Breast epithelium (tissue), 4 donors: ENCODE data around the gene GAS7. TPM values are rescaled to one million over a fixed set of nuclear protein-coding genes. Genes with fewer than 3 reads are reported as not detected.

Experiments
- DNase-seq, 2 donors: peaks; one replicate each; pipeline ENCODE4 v3.0.0-alpha.2; 2019; ENCODE audit warnings: low spot score in 2 of 2
- H3K27ac ChIP-seq, 2 donors: fragments of 200-600 bp; sonication (generic) in 1 of 2; one replicate each; pipeline ENCODE4 v1.5.1; 2016 to 2019; ENCODE audit warnings: mild to moderate bottlenecking in 1 of 2
- H3K27me3 ChIP-seq, 2 donors: fragments of 200-600 bp; sonication (generic) in 1 of 2; one replicate each; pipeline versions ENCODE4 v1.5.1 to v1.6.0; 2017 to 2019; ENCODE audit warnings: control low read depth in 1 of 2, mild to moderate bottlenecking in 1 of 2
- H3K36me3 ChIP-seq: fragments of 200-600 bp; one replicate; pipeline ENCODE4 v1.5.1; 2019
- H3K4me1 ChIP-seq, 2 donors: fragments of 200-600 bp; sonication (generic); one replicate each; pipeline ENCODE4 v1.5.1; 2016 to 2019; ENCODE audit warnings: control low read depth in 1 of 2
- H3K4me3 ChIP-seq, 3 donors: fragments of 200-600 bp; sonication (generic); 1 replicate in 2 of 3; 2 replicates in 1 of 3; pipeline ENCODE4 v1.5.1; 2016 to 2019; ENCODE audit warnings: mild to moderate bottlenecking in 3 of 3, moderate library complexity in 2 of 3
- H3K9me3 ChIP-seq, 2 donors: fragments of 200-600 bp; sonication (generic) in 1 of 2; one replicate each; pipeline ENCODE4 v1.5.1; 2016 to 2019; ENCODE audit warnings: control low read depth in 1 of 2
- POLR2A ChIP-seq: fragments of 450-650 bp; IDR thresholded peaks from one replicate; pipeline ENCODE4 v1.6.1; 2016; ENCODE audit warnings: antibody characterized with exemption, mild to moderate bottlenecking, moderate library complexity
- POLR2AphosphoS5 ChIP-seq, 3 donors: sonication (generic); formaldehyde crosslinking; IDR thresholded peaks; one replicate each; pipeline ENCODE4 v1.6.1; 2017; ENCODE audit warnings: antibody characterized with exemption in 3 of 3
- intact Hi-C: fragments of 100-400 bp; cut with DNase I; formaldehyde crosslinking; loops from one replicate; pipeline ENCODE4 v1.15.1; 2023; ENCODE audit warnings: low total_unique reads
- total RNA-seq, 3 donors: library from RNA; depleted of rRNA; stranded (reverse); fragments of >200 nt; gene quantifications; one replicate each; pipeline ENCODE4 v1.1.0, GENCODE V29; 2016
- TF ChIP-seq, protein P1 (sequence below), 3 donors: fragments of 450-650 bp; IDR thresholded peaks; one replicate each; pipeline ENCODE4 v1.5.1; 2016 to 2017; ENCODE audit warnings: antibody characterized with exemption in 3 of 3, mild to moderate bottlenecking in 3 of 3, moderate library complexity in 3 of 3

GAS7 gene
- total RNA-seq, 3 donors from 2014 or later, result 21.8 to 62.2 (median 33.4) TPM

DNA sequence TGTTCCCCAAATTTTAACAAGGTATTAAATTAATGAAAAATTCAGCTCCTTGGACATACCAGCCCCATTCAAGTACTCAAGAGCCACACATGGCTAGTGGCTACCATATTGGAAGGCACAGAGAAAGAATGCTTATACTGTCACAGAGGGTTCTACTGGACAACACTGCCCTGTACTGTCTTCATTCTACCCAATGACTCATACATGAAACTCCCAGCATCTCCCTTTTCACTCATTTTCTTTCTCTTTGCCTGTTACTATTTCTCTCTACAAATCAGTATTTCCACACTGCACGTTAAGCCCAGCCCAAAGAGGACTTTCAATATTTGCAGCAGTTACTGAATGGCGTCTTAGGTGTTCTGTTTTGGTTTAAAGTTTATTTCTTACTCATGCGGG, 221.2 kb downstream of the GAS7 start:
- Histone ChIP-seq H3K27me3 (no peaks in the 10 kb centered on the region), H3K4me1 (no peaks in the 10 kb centered on the region), H3K4me3 (no peak overlapping the region), H3K9me3 (no peaks in the 10 kb centered on the region), H3K27ac (peak overlapping the region in 1 of 2 donors; percentile 19), H3K36me3 (no peaks in the 10 kb centered on the region)
- no peak for DNase-seq
- intact Hi-C loops, result no loop called here
- TF ChIP-seq, protein P1, sequence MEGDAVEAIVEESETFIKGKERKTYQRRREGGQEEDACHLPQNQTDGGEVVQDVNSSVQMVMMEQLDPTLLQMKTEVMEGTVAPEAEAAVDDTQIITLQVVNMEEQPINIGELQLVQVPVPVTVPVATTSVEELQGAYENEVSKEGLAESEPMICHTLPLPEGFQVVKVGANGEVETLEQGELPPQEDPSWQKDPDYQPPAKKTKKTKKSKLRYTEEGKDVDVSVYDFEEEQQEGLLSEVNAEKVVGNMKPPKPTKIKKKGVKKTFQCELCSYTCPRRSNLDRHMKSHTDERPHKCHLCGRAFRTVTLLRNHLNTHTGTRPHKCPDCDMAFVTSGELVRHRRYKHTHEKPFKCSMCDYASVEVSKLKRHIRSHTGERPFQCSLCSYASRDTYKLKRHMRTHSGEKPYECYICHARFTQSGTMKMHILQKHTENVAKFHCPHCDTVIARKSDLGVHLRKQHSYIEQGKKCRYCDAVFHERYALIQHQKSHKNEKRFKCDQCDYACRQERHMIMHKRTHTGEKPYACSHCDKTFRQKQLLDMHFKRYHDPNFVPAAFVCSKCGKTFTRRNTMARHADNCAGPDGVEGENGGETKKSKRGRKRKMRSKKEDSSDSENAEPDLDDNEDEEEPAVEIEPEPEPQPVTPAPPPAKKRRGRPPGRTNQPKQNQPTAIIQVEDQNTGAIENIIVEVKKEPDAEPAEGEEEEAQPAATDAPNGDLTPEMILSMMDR (IDR thresholded peaks at IDR 0.05), result no peak
- TF ChIP-seq POLR2A (no peak), POLR2AphosphoS5 (IDR thresholded peaks at IDR 0.05) (no peak)

DNA sequence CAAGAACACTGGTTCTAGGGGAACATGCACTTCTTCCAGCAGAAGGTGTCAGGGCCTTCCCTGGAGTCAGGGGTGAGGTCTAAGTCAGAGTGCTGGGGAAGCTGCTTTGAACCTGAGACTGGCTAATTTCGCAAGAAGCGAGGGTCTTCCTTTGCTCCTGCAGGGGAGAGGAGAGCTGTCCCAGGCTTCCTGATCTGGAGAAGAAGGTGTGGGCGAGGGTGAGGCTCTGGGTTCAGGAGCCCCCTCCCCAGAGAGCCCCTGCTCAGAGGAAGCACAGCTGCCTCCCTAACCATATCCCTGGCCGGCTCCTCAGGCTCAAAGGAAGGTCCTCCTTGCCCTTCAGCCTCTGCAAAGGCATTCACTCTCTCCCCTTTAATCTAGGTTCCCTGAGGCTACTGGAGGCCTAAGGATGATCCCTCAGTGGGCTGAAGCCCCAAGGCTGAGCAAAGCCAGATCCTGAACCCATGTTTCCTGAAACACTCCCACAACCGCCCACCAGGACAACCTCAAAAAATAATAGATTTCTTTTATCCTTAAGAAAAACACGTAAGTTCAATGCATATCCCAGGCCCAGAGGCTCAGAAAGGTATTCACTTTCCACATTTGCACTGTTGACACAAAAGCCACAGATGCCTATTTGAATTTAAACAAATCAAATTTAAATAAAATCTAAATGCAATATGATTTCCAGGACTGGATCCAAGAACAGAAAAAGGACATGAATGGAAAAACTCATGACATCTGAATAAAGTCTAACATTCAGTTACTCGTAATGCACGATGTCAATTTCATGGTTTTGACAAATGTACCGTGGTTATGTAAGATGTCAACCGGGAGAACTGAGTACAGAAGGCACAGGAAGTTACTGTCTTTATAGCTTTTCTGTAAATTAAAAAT, 221.9 kb downstream of the GAS7 start:
- Histone ChIP-seq H3K9me3 (no peaks in the 10 kb centered on the region), H3K4me3 (no peak overlapping the region), H3K27me3 (no peaks in the 10 kb centered on the region), H3K36me3 (no peaks in the 10 kb centered on the region), H3K4me1 (peaks cover 5% of the 10 kb centered on the region in 2 donors), H3K27ac (peak overlapping the region in 1 of 2 donors; percentile 43)
- intact Hi-C loops, result no loop called here
- TF ChIP-seq, protein P1 (IDR thresholded peaks at IDR 0.05), result no peak
- TF ChIP-seq POLR2AphosphoS5 (IDR thresholded peaks at IDR 0.05) (no peak), POLR2A (no peak)
- peak in 1 of 2 donors; percentile 35 for DNase-seq

DNA sequence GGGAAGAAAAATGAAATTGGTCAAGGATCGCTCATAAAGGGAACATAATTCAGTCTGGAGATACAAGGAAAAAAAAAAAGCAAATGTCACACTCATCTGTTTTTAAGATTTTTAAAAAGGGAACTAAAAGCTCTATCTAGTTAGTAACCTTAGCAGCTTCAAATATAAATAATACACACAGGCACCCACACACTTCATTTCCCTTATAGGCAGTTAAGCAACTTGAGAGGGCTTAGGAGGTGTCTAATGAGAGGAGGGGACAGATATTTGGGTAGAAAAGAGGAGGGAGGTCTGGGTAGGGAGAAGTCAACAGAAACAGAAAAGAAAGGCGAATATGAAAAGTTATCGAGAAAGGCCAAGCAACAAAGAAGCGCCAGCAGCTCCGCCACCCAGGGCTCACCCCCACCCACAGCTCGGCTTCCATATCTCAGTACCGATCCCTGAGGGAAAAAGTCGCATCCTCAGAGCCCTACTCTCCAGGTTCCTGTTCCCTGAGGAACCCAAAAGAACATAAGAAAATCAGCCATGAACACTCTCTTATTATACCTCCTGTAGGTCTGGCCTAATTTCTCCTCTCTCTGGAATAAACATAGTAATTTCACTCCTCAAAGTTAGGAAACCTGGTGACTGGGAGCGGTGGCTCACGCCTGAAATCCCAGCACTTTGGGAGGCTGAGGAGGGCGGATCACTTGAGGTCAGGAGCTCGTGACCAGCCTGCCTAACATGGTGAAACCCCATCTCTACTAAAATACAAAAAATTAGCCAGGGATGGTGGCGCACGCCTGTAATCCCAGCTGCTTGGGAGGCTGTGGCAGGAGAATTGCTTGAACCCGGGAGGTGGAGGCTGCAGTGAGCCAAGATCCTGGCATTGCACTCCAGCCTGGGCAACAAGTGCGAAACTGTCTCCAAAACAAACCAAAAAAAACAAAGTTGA, 223.7 kb downstream of the GAS7 start:
- H3K4me1 ChIP-seq, result peaks cover 5 to 7% of the 10 kb centered on the region in 2 donors
- peak overlapping the region in 1 of 3 donors; percentile 41 for H3K4me3 ChIP-seq
- intact Hi-C loops, result no loop called here
- peak in 1 of 2 donors; percentile 19 for DNase-seq
- H3K36me3 ChIP-seq, result no peaks in the 10 kb centered on the region
- H3K27me3 ChIP-seq, result no peaks in the 10 kb centered on the region
- TF ChIP-seq, protein P1 (IDR thresholded peaks at IDR 0.05), result no peak
- TF ChIP-seq POLR2AphosphoS5 (IDR thresholded peaks at IDR 0.05), result peak in 1 of 3 donors; percentile 28
- no peaks in the 10 kb centered on the region for H3K9me3 ChIP-seq
- H3K27ac ChIP-seq, result peak overlapping the region; percentile 62 to 81

DNA sequence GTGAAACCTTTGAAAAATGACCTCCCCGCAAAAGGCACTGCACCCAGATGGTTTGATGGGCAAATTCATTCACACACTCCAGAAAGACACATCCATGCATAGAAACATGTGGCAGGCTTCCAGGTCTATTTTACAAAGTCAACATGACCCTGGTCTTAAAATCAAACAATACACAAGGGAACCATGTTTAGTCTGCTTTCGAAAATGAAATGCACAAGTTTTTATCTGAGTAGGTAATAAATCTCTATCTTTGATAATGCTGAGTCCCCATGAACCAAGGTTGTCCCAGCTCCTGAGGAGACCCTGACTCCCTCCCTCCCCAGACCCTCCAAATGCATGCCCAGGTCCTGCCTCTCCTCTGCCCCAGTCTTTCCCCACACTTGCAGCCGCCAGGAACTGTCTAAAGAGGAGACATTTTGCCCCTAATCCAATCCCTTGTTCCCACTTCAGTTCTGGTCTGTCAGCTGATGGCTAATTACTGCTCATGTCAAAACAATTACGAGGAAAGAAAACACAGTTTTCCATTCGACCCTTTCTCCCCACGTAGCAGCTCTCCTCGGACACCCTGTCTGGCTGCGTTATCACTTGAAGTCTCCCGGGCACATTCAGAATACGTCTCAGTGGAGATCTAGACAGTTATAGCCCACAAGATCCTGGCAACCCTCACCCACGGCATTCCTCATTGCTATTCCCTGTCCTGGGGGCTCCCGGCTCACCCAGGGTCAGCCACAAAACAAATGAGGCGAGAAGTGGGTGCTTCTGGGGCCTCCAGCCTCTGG, 224.5 kb downstream of the GAS7 start:
- Histone ChIP-seq H3K27me3 (no peaks in the 10 kb centered on the region), H3K36me3 (no peaks in the 10 kb centered on the region), H3K9me3 (no peaks in the 10 kb centered on the region), H3K4me3 (peak overlapping the region in 1 of 3 donors; percentile 41), H3K4me1 (peaks cover 5 to 7% of the 10 kb centered on the region in 2 donors), H3K27ac (peak overlapping the region; percentile 62 to 81)
- DNase-seq, result peak in 1 of 2 donors; percentile 24
- TF ChIP-seq, protein P1 (IDR thresholded peaks at IDR 0.05), result no peak
- TF ChIP-seq POLR2A, result no peak
- TF ChIP-seq POLR2AphosphoS5 (IDR thresholded peaks at IDR 0.05), result no peak
- intact Hi-C loops, result no loop called here
